Suprapubic skin (tissue), 4 donors: Measurements from ENCODE around the gene PVR. TPM values are rescaled to one million over a fixed set of nuclear protein-coding genes. Genes with fewer than 3 reads are reported as not detected.

ENCODE experiments used
- DNase-seq, 2 donors: peaks; one replicate each; pipeline ENCODE4 v3.0.0-alpha.2; 2019; ENCODE audit warnings: low spot score in 2 of 2
- H3K27ac ChIP-seq: fragments of 200-600 bp; sonication (generic); one replicate; pipeline ENCODE4 v1.5.1; 2019
- H3K27me3 ChIP-seq: fragments of 200-600 bp; sonication (generic); one replicate; pipeline ENCODE4 v1.5.1; 2019
- H3K36me3 ChIP-seq: fragments of 200-600 bp; sonication (generic); one replicate; pipeline ENCODE4 v1.5.1; 2019
- H3K4me1 ChIP-seq: fragments of 200-600 bp; sonication (generic); one replicate; pipeline ENCODE4 v1.5.1; 2019
- H3K4me3 ChIP-seq: fragments of 200-600 bp; sonication (generic); one replicate; pipeline ENCODE4 v1.5.1; 2019; ENCODE audit warnings: mild to moderate bottlenecking
- H3K9me3 ChIP-seq: fragments of 200-600 bp; sonication (generic); one replicate; pipeline ENCODE4 v1.5.1; 2019
- CTCF ChIP-seq, 2 donors: fragments of 200-600 bp in 1 of 2; fragments of 450-650 bp in 1 of 2; sonication (generic) in 1 of 2; IDR thresholded peaks; one replicate each; pipeline ENCODE4 v1.5.1; 2016 to 2019; ENCODE audit warnings: antibody characterized with exemption in 2 of 2, mild to moderate bottlenecking in 1 of 2, moderate library complexity in 1 of 2
- EP300 ChIP-seq: sonication (generic); formaldehyde crosslinking; IDR thresholded peaks from one replicate; pipeline ENCODE4 v1.6.1; 2017; ENCODE audit warnings: antibody characterized with exemption
- POLR2A ChIP-seq, 2 donors: fragments of 450-650 bp; IDR thresholded peaks; one replicate each; pipeline ENCODE4 v1.6.1; 2017; ENCODE audit warnings: antibody characterized with exemption in 2 of 2, mild to moderate bottlenecking in 2 of 2, moderate library complexity in 2 of 2
- POLR2AphosphoS5 ChIP-seq, 3 donors: sonication (generic); formaldehyde crosslinking; IDR thresholded peaks; one replicate each; pipeline ENCODE4 v1.6.1; 2017; ENCODE audit warnings: antibody characterized with exemption in 3 of 3
- WGBS: methylation state at CpG from one replicate; pipeline ENCODE4 v1.1.5; 2018; 5-methylcytosine and 5-hydroxymethylcytosine counted together
- total RNA-seq, 4 donors: library from RNA; depleted of rRNA; stranded (reverse); fragments of >200 nt; gene quantifications; one replicate each; pipeline ENCODE4 v1.1.0, GENCODE V29; 2016

The PVR gene
- total RNA-seq, 4 donors from 2014 or later: 14.0 to 24.6 (median 15.5) TPM

GRCh38 chr19:44662691-44663385 lies 19.1 kb downstream of the PVR start:
- 45% methylated on average over 7 of the region's 7 CpGs for WGBS

GRCh38 chr19:44663996-44664395 lies 20.3 kb downstream of the PVR start:
- Histone ChIP-seq H3K9me3 (no peaks in the 10 kb centered on the region), H3K27me3 (no peaks in the 10 kb centered on the region), H3K4me1 (peaks cover 16% of the 10 kb centered on the region), H3K27ac (no peak overlapping the region), H3K36me3 (peaks cover 34% of the 10 kb centered on the region), H3K4me3 (no peak overlapping the region)
- TF ChIP-seq EP300: no peak
- no peak for TF ChIP-seq CTCF (IDR thresholded peaks at IDR 0.05)
- TF ChIP-seq POLR2A (IDR thresholded peaks at IDR 0.05): no peak
- TF ChIP-seq POLR2AphosphoS5 (IDR thresholded peaks at IDR 0.05): no peak
- 94% methylated on average over 5 of the region's 5 CpGs for WGBS
- no peak for DNase-seq

More at GRCh38 chr19:44662691-44663385, 19.1 kb downstream of the PVR start:
- Histone ChIP-seq H3K4me1 (peaks cover 16% of the 10 kb centered on the region), H3K36me3 (peaks cover 43% of the 10 kb centered on the region), H3K27ac (no peak overlapping the region), H3K27me3 (no peaks in the 10 kb centered on the region), H3K4me3 (no peak overlapping the region), H3K9me3 (no peaks in the 10 kb centered on the region)
- DNase-seq: no peak
- TF ChIP-seq CTCF (IDR thresholded peaks at IDR 0.05): no peak
- no peak for TF ChIP-seq EP300
- TF ChIP-seq POLR2A (IDR thresholded peaks at IDR 0.05): no peak
- no peak for TF ChIP-seq POLR2AphosphoS5 (IDR thresholded peaks at IDR 0.05)

GRCh38 chr19:44664976-44665375 lies 21.3 kb downstream of the PVR start:
- Histone ChIP-seq H3K27me3 (no peaks in the 10 kb centered on the region), H3K27ac (no peak overlapping the region), H3K9me3 (no peaks in the 10 kb centered on the region), H3K36me3 (peaks cover 25% of the 10 kb centered on the region), H3K4me1 (peaks cover 16% of the 10 kb centered on the region), H3K4me3 (no peak overlapping the region)
- 89% methylated on average over 10 of the region's 10 CpGs for WGBS
- DNase-seq: no peak
- TF ChIP-seq EP300: no peak
- no peak for TF ChIP-seq POLR2AphosphoS5 (IDR thresholded peaks at IDR 0.05)
- TF ChIP-seq CTCF (IDR thresholded peaks at IDR 0.05): no peak
- TF ChIP-seq POLR2A (IDR thresholded peaks at IDR 0.05): no peak

GRCh38 chr19:44666852-44667556 lies 23.3 kb downstream of the PVR start:
- 84% methylated on average over 7 of the region's 7 CpGs for WGBS
- peaks cover 8% of the 10 kb centered on the region for H3K36me3 ChIP-seq
- no peak overlapping the region for H3K4me3 ChIP-seq

More at GRCh38 chr19:44666852-44667556, 23.3 kb downstream of the PVR start:
- H3K4me1 ChIP-seq: peaks cover 17% of the 10 kb centered on the region
- DNase-seq: no peak
- TF ChIP-seq CTCF (IDR thresholded peaks at IDR 0.05) (no peak), EP300 (no peak), POLR2A (IDR thresholded peaks at IDR 0.05) (no peak), POLR2AphosphoS5 (IDR thresholded peaks at IDR 0.05) (no peak)
- H3K9me3 ChIP-seq: no peaks in the 10 kb centered on the region
- H3K27me3 ChIP-seq: no peaks in the 10 kb centered on the region
- no peak overlapping the region for H3K27ac ChIP-seq
